Measurements from ENCODE around the gene STIL. TPM values are rescaled to one million over a fixed set of nuclear protein-coding genes. Genes with fewer than 3 reads are reported as not detected.
"Not testable (repeated sequence)": the region's sequence is repeated elsewhere in the genome, so short reads cannot be mapped to it uniquely, and the experiment has no call there.

STIL gene
- 3.8 and 7.8 TPM in 2 replicates for total RNA-seq

DNA sequence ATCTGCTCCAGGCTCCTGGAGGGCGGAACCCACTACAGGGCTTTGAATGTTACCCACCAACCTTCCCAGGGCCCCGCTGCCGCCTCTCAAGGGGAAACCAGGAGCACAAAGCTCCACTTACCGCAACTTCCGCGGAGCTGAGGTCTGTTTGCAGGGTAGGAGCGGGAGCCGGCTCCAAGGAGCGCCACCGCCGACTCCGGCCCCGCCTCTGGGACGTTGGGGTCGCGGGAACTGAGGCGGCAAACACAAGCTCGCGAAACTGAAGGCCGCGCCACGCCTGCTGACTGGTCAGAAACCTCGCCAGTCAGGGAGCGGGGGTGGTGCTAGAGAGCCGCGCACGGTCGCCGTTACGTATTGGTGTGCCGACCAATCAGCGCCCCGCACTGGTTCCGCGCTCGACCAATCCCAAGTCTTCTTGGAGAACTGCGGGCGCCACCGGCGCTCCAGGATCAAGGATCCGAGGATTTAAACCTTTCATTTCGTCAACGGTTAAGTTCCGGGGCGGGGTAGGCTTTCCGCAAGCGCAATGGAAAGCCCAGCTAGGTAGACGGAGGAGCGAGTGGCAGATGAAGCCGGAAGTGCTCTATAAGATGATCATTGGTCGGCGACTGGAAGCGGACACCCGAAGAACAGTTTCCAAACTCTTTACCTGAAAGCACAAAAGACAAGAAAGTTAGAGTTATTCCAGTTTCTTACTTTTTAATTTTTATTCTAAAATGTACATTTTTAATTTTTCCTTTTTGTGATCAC is at the start of gene STIL:
Gene STIL, minus strand, starts transcription at position 233 of the 750 bp plus-strand sequence. CDS start 3,828 bp downstream, outside the sequence.
- DNase-seq (ENCODE audit: extremely low read depth, low read depth, low spot score) = peak; percentile 98

GRCh38 chr1:47362828-47363227 is 48.9 kb upstream of the STIL start:
- no peak for DNase-seq (ENCODE audit: extremely low read depth, low read depth, low spot score)

DNA sequence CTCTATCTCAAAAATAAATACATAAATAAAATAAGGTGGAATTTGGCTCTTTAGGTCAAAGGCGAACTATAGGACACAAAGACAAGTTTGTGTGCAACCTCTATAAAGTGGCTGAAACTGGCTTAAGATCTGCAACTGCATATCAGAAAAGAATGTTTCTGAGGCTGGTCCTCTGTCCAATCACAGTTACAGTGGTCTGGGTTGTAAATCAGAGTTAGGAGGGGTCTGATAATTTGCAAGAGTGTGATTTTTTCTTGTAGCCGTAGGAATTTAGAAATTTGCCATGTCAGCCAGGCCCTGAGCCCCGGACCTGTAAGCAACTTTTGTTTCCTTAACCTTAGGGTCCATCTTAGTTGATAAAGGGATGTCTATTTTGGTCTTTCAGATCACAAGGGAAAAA is 47.4 kb upstream of the STIL start:
- DNase-seq (ENCODE audit: extremely low read depth, low read depth, low spot score) = no peak

- no peak for DNase-seq (ENCODE audit: extremely low read depth, low read depth, low spot score)
Measured at GRCh38 chr1:47351305-47351704, 37.4 kb upstream of the STIL start.

- no peak for DNase-seq (ENCODE audit: extremely low read depth, low read depth, low spot score)
Measured at GRCh38 chr1:47348246-47348645, 34.3 kb upstream of the STIL start.

- no peak for DNase-seq (ENCODE audit: extremely low read depth, low read depth, low spot score)
Measured at GRCh38 chr1:47347735-47348134, 33.8 kb upstream of the STIL start.

GRCh38 chr1:47346979-47347378 is 33.0 kb upstream of the STIL start:
- DNase-seq (ENCODE audit: extremely low read depth, low read depth, low spot score) = not testable (repeated sequence)

- no peak for DNase-seq (ENCODE audit: extremely low read depth, low read depth, low spot score)
Measured at GRCh38 chr1:47340227-47340626, 26.3 kb upstream of the STIL start.

- no peak for DNase-seq (ENCODE audit: extremely low read depth, low read depth, low spot score)
Measured at GRCh38 chr1:47338249-47339077, 24.5 kb upstream of the STIL start.

DNA sequence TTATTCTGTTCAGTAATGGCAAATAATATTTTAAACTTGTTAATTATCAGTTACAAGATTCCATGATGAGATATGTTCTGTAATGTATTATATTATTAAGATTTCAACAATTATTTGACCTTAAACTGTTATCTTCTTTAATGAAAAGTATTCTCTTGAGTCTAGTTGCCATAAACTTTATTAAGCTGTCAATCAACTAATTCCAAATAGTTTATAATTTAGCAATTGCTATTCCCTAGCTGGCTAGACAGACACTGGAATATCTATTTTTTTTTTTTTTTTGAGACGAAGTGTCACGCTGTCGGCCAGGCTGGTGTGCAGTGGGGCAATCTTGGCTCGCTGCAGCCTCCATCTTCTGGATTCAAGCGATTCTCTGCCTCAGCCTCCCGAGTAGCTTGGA is 23.4 kb upstream of the STIL start:
- no peak for DNase-seq (ENCODE audit: extremely low read depth, low read depth, low spot score)

GRCh38 chr1:47334765-47335435 is 21.0 kb upstream of the STIL start:
- no peak for DNase-seq (ENCODE audit: extremely low read depth, low read depth, low spot score)

GRCh38 chr1:47333922-47334764 is 20.2 kb upstream of the STIL start:
- DNase-seq (ENCODE audit: extremely low read depth, low read depth, low spot score) = no peak

GRCh38 chr1:47333578-47333921 is 19.6 kb upstream of the STIL start, which contains the start of gene CMPK1:
Gene CMPK1 (plus strand): TSS chr1:47333790. CDS start chr1:47333946, 156 bp downstream.
- DNase-seq (ENCODE audit: extremely low read depth, low read depth, low spot score) = no peak

- no peak for DNase-seq (ENCODE audit: extremely low read depth, low read depth, low spot score)
Measured at GRCh38 chr1:47332779-47333577, 19.0 kb upstream of the STIL start.

DNA sequence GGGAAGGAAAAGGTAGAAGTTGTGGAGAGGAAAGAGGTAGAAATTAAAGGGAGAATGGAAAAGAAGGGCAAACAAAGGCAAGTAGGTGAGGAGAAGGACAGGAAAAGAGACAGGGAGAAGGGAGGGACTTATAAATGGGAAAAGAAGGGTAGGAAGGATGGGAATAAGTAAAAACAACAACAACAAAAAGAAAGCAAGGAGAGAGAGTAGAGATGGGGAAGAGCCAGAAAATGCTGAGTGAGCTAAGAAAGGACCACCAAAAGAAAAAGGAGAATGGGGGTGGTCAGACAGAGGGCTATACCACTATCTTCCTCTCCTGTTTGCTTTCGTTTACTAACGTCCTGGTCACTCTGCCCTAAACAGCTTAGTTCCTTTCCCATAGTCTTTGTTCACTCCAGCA is 17.9 kb upstream of the STIL start:
- no peak for DNase-seq (ENCODE audit: extremely low read depth, low read depth, low spot score)

- DNase-seq (ENCODE audit: extremely low read depth, low read depth, low spot score) = no peak
Measured at GRCh38 chr1:47330212-47330611, 16.3 kb upstream of the STIL start.

- DNase-seq (ENCODE audit: extremely low read depth, low read depth, low spot score) = no peak
Measured at GRCh38 chr1:47328992-47329391, 15.0 kb upstream of the STIL start.

DNA sequence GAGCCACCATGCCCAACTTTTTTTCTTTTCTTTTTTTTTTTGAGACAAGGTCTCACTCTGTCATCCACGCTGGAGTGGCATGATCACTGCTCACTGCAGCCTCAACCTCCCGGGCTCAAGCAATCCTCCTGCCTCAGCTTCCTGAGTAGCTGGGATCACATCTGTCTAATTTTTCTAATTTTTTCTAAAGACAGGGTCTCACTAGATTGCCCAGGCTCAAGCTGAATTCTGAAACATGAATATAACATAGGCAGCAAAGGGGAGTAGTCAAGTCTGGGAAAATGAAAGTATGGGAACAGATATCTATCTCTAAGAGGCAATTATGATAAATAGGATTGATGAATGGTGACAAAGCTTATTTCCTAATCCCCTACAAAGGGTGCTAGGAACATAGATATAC is 12.3 kb upstream of the STIL start:
- DNase-seq (ENCODE audit: extremely low read depth, low read depth, low spot score) = no peak

DNA sequence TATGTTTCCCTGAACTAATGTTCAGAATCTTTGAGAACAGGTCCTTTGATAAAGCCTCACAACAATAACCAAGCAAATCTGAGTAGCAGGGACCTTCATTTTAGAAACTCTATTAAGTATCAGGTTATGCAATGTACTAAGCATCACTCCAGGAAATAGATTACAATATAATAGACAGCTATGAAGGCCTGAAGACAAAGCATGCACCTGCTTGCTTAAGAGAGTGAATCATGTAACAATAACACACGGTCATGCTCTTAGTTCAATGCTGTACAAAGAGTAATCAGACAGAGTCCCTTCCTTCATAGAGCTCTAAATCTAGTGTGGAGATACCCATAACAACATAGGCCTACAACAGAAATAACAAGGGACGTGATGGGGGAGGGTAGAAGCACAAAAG is 11.6 kb upstream of the STIL start:
- DNase-seq (ENCODE audit: extremely low read depth, low read depth, low spot score) = no peak

DNA sequence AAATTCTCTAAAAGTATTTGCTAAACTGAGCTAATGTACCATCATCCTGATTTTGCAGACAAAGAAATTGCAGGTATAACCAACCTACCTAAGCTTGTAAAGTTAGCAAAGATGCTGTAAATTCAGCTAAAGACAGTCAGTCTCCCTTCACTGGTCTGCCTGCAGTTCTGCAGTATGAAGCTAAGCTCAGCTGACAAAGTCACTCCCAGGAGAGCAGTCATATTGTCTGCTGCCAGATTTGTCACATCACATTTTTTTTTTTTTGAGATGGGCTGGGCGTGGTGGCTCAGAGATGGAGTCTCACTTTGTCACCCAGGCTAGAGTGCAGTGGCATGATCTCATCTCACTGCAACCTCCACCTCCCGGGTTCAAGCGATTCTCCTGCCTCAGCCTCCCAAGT is 10.7 kb upstream of the STIL start:
- no peak for DNase-seq (ENCODE audit: extremely low read depth, low read depth, low spot score)
